GM12878 (cell line): Measurements from ENCODE around the gene MIA3. TPM values are rescaled to one million over a fixed set of nuclear protein-coding genes. Genes with fewer than 3 reads are reported as not detected.

Experiments
- ATAC-seq: fragments of 200-7000 bp; cut with Tn5 transposase; 3 replicates; pipeline ENCODE4 v1.9.1; 2020; ENCODE audit warnings: mild to moderate bottlenecking, moderate library complexity
- BruUV-seq: library from RNA; stranded (reverse); fragments of 400-500 nt; replicated peaks from 2 replicates; lab custom pipeline; 2021; lab: Mats Ljungman, UMichigan
- CTCF ChIA-PET: fragments of 300-600 bp; sonication (Branson Sonifier 250); formaldehyde crosslinking; extraction: SDS; loops from one replicate; lab custom pipeline; 2021; ENCODE audit warnings: inconsistent platforms; lab: Yijun Ruan, JAX
- POLR2A ChIA-PET: fragments of 350-600 bp; formaldehyde crosslinking; extraction: SDS; loops from one replicate; lab custom pipeline; 2021; ENCODE audit warnings: inconsistent platforms; lab: Charles Lee
- RAD21 ChIA-PET: fragments of 300-600 bp; sonication (Branson Sonifier 250); formaldehyde crosslinking; loops from one replicate; lab custom pipeline; 2023; ENCODE audit warnings: antibody characterized with exemption; ENCODE audit not compliant: unreplicated experiment; lab: Charles Lee
- SMC1A ChIA-PET: fragments of 300-600 bp; sonication (Branson Sonifier 250); formaldehyde crosslinking; loops from one replicate; lab custom pipeline; 2023; ENCODE audit not compliant: unreplicated experiment, uncharacterized antibody; lab: Charles Lee
- DNase-seq: peaks from one replicate; pipeline ENCODE4 v3.0.0-alpha.2; 2011; ENCODE audit warnings: low read depth, low spot score
- FAIRE-seq: peaks from 3 replicates; lab custom pipeline; 2011; peaks lifted over from hg19 to GRCh38; lab: Jason Lieb, UNC
- H2AFZ ChIP-seq: 2 replicates; pipeline ENCODE4 v1.6.0; 2011; ENCODE audit warnings: low read depth, low read length, control low read depth; ENCODE audit not compliant: control insufficient read depth
- H3K27ac ChIP-seq: 2 replicates; pipeline ENCODE4 v1.5.1; 2011; ENCODE audit warnings: control low read depth; ENCODE audit not compliant: control insufficient read depth, insufficient read depth
- H3K27me3 ChIP-seq, 2 experiments: replicated peaks in 1 of 2; 2 replicates each; pipeline versions ENCODE4 v1.6.0 to v1.6.1; 2011; ENCODE audit warnings: low read length in 1 of 2; ENCODE audit not compliant: control insufficient read depth in 2 of 2, insufficient read depth in 2 of 2
- H3K36me3 ChIP-seq, 2 experiments: 2 replicates each; pipeline ENCODE4 v1.5.1; 2011; ENCODE audit warnings: low read length in 1 of 2; ENCODE audit not compliant: control insufficient read depth in 2 of 2, insufficient read depth in 2 of 2
- H3K4me1 ChIP-seq: 2 replicates; pipeline ENCODE4 v1.6.1; 2011; ENCODE audit warnings: mild to moderate bottlenecking, low read length, moderate library complexity, mixed read lengths; ENCODE audit not compliant: control insufficient read depth, insufficient read depth
- H3K4me2 ChIP-seq: 2 replicates; pipeline ENCODE4 v1.6.0; 2011; ENCODE audit warnings: control low read depth; ENCODE audit not compliant: control insufficient read depth, insufficient read depth
- H3K4me3 ChIP-seq: fragments of 200-600 bp; sonication (generic); 2 replicates; pipeline ENCODE4 v1.5.1; 2016
- H3K79me2 ChIP-seq: 2 replicates; pipeline ENCODE4 v1.6.0; 2011; ENCODE audit warnings: low read length; ENCODE audit not compliant: control insufficient read depth, insufficient read depth
- H3K9ac ChIP-seq: 2 replicates; pipeline ENCODE4 v1.8.0; 2011; ENCODE audit warnings: low read length, control low read depth, mixed read lengths; ENCODE audit not compliant: control insufficient read depth, insufficient read depth
- H3K9me3 ChIP-seq: replicated peaks from 3 replicates; pipeline ENCODE4 v1.5.1; 2011; ENCODE audit warnings: mild to moderate bottlenecking, low read length; ENCODE audit not compliant: control insufficient read depth, insufficient read depth
- H4K20me1 ChIP-seq: 2 replicates; pipeline ENCODE4 v1.6.0; 2011; ENCODE audit not compliant: control insufficient read depth, insufficient read depth
- BHLHE40 ChIP-seq, 2 experiments: fragments of 450-650 bp in 1 of 2; IDR thresholded peaks; 2 replicates each; pipeline ENCODE4 v1.6.1; 2011 to 2017; ENCODE audit warnings: low read depth in 2 of 2, borderline replicate concordance in 1 of 2, improper control_type of control experiment in 1 of 2, low read length in 1 of 2, mild to moderate bottlenecking in 1 of 2
- CHD2 ChIP-seq: IDR thresholded peaks from 2 replicates; pipeline ENCODE4 v1.6.1; 2011; ENCODE audit warnings: low read depth, low read length, improper control_type of control experiment, borderline replicate concordance
- JUND ChIP-seq: IDR thresholded peaks from 2 replicates; pipeline ENCODE4 v1.6.1; 2012; ENCODE audit warnings: low read depth, mild to moderate bottlenecking, low read length, improper control_type of control experiment, moderate library complexity
- MTA2 ChIP-seq: fragments of 450-650 bp; IDR thresholded peaks from 2 replicates; pipeline ENCODE4 v1.6.1; 2016; ENCODE audit warnings: low read depth, mild to moderate bottlenecking, moderate library complexity
- NBN ChIP-seq: fragments of 450-650 bp; IDR thresholded peaks from 2 replicates; pipeline ENCODE4 v1.6.1; 2016
- NFIC ChIP-seq: IDR thresholded peaks from 2 replicates; pipeline ENCODE4 v1.6.1; 2012; ENCODE audit warnings: low read depth, mild to moderate bottlenecking, inconsistent platforms, low read length, moderate library complexity
- SMAD1 ChIP-seq: fragments of 450-650 bp; IDR thresholded peaks from 2 replicates; pipeline ENCODE4 v1.6.1; 2018; ENCODE audit warnings: mild to moderate bottlenecking, low read depth; ENCODE audit not compliant: partially characterized antibody
- STAT3 ChIP-seq: IDR thresholded peaks from 2 replicates; pipeline ENCODE4 v1.6.1; 2011; ENCODE audit warnings: low read depth, low read length, improper control_type of control experiment
- TAF1 ChIP-seq: IDR thresholded peaks from 2 replicates; pipeline ENCODE4 v1.6.1; 2011; ENCODE audit warnings: mild to moderate bottlenecking, low read depth, low read length, borderline replicate concordance
- WGBS: methylation state at CpG from one replicate; pipeline ENCODE4 v1.1.6; 2016; ENCODE audit warnings: low lambda C conversion rate; ENCODE audit not compliant: insufficient replicate concordance, insufficient coverage; ENCODE audit errors: missing lambda C conversion rate; 5-methylcytosine and 5-hydroxymethylcytosine counted together
- in situ Hi-C: fragments of 300-500 bp; cut with MboI; formaldehyde crosslinking; loops from 9 replicates; pipeline ENCODE4 v1.14.3; 2018; ENCODE audit warnings: mixed read lengths
- intact Hi-C: fragments of 100-400 bp; cut with micrococcal nuclease; formaldehyde crosslinking; loops from one replicate; pipeline ENCODE4 v1.14.2; 2022; ENCODE audit not compliant: unreplicated experiment
- polyA plus RNA-seq, 11 experiments: library from polyadenylated mRNA; depleted of rRNA in 4 of 11; unstranded in 6 of 11; stranded (reverse) in 5 of 11; fragments of >200 nt; fragmentation: Nextera tagmentation in 4 of 11; fragmentation: Illumina TruSeq in 1 of 11; extraction: Ambion mirVana in 4 of 11; extraction: Trizol in 1 of 11; gene quantifications; 1 replicate in 1 of 11; 2 replicates in 10 of 11; pipeline versions ENCODE4 v1.2.1 to v1.2.3, GENCODE V29; 2011 to 2016; ENCODE audit warnings: inconsistent platforms in 2 of 11, missing spikeins in 2 of 11, low read depth in 1 of 11
- total RNA-seq, 4 experiments: library from RNA; depleted of rRNA in 3 of 4; stranded (reverse); fragments of >200 nt in 3 of 4; fragmentation: Illumina TruSeq in 1 of 4; extraction: Trizol in 1 of 4; gene quantifications; 2 replicates each; pipeline versions ENCODE4 v1.2.1 to v1.2.3, GENCODE V29; 2013 to 2021
- TF ChIP-seq, protein P1 (sequence below): IDR thresholded peaks from 2 replicates; pipeline ENCODE4 v1.6.1; 2012; ENCODE audit warnings: low read depth, low read length, improper control_type of control experiment
- TF ChIP-seq, protein P2 (sequence below): fragments of 450-650 bp; IDR thresholded peaks from 2 replicates; pipeline ENCODE4 v1.6.1; 2017; ENCODE audit warnings: borderline replicate concordance

The MIA3 gene
- total and polyA plus RNA-seq, 10 of the 15 experiments (the other 5 are each of a cell fraction or from before 2014, with no cell fraction given) = 12.9 to 50.8 (median 30.3) TPM

DNA sequence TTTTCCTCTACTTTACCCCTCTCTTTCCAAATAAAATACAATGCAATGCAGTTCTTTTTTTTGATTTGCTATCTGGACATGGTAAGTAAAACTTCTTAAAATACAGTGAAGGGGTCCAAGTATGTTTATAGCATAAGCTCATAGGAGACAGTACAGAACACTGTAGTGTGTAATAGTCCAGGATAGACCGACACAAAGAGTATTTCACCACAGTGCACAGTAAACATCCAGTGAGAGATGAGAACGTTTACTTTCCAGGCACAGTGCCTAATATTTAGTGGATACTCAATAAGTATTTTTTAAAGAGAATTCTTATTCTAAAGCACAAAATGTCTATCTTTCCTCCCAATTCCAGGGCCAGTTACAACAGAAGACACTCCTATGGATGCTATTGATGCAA, 14.9 kb downstream of the MIA3 start:
- TF ChIP-seq, protein P1, sequence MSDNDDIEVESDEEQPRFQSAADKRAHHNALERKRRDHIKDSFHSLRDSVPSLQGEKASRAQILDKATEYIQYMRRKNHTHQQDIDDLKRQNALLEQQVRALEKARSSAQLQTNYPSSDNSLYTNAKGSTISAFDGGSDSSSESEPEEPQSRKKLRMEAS = no peak
- TF ChIP-seq BHLHE40 (IDR thresholded peaks at IDR 0.05; ENCODE audit: borderline replicate concordance in 1 of 2, low read depth in 2 of 2, low read length in 1 of 2) (no peak), TAF1 (no peak), NFIC (no peak), STAT3 (no peak), SMAD1 (no peak), MTA2 (no peak), CHD2 (no peak), JUND (no peak), NBN (no peak)
- TF ChIP-seq, protein P2, sequence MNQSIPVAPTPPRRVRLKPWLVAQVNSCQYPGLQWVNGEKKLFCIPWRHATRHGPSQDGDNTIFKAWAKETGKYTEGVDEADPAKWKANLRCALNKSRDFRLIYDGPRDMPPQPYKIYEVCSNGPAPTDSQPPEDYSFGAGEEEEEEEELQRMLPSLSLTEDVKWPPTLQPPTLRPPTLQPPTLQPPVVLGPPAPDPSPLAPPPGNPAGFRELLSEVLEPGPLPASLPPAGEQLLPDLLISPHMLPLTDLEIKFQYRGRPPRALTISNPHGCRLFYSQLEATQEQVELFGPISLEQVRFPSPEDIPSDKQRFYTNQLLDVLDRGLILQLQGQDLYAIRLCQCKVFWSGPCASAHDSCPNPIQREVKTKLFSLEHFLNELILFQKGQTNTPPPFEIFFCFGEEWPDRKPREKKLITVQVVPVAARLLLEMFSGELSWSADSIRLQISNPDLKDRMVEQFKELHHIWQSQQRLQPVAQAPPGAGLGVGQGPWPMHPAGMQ = no peak
- Histone ChIP-seq H2AFZ (no peak overlapping the region), H3K4me2 (no peak overlapping the region), H3K27ac (no peak overlapping the region), H3K27me3 (no peaks in the 10 kb centered on the region), H4K20me1 (no peaks in the 10 kb centered on the region), H3K79me2 (no peaks in the 10 kb centered on the region), H3K36me3 (peaks cover 0 to 3% of the 10 kb centered on the region in 2 experiments; a peak in 2 of 4 replicates), H3K4me1 (no peaks in the 10 kb centered on the region), H3K4me3 (no peak overlapping the region), H3K9me3 (no peaks in the 10 kb centered on the region), H3K9ac (no peak overlapping the region)
- no peak for ATAC-seq
- CTCF ChIA-PET = interaction anchor here (1.0 to 3.7 kb wide), 3 partner anchors 13 to 169 kb away, joined by 3 to 119 read pairs (median 6); no protein-coding TSS in a partner anchor
- no peak for DNase-seq
- SMC1A ChIA-PET = interaction anchor here (0.8 to 3.1 kb wide), 4 partner anchors 8 to 167 kb away, joined by 3 to 37 read pairs (median 4); no protein-coding TSS in a partner anchor
- RAD21 ChIA-PET = interaction anchor here (0.8 to 1.9 kb wide), 2 partner anchors 167 to 168 kb away, joined by 3 to 5 read pairs; no protein-coding TSS in a partner anchor
- WGBS = 38% methylated on average over 2 of the region's 2 CpGs
- POLR2A ChIA-PET = interaction anchor here (0.8 kb wide), 1 partner anchor 12 kb away, joined by 3 read pairs; no protein-coding TSS in a partner anchor
- intact Hi-C loops = loop anchor here (5.0 kb wide), 1 partner anchor 450 kb away; no protein-coding TSS in a partner anchor
- no TSS peak for BruUV-seq
- FAIRE-seq = no peak
- in situ Hi-C loops = loop anchor here (5.0 kb wide), 1 partner anchor 170 kb away; no protein-coding TSS in a partner anchor
